Lung (tissue), 12 donors: ENCODE data around the gene LIMK1. TPM values are rescaled to one million over a fixed set of nuclear protein-coding genes. Genes with fewer than 3 reads are reported as not detected.

Source experiments
- ATAC-seq: fragments of 200-7000 bp; cut with Tn5 transposase; one replicate; pipeline ENCODE4 v1.9.1; 2020; ENCODE audit warnings: moderate number of reproducible peaks; ENCODE audit not compliant: insufficient read depth, low FRiP score
- DNase-seq, 3 donors: peaks; one replicate each; pipeline ENCODE4 v3.0.0-alpha.2; 2013 to 2017
- H3K27ac ChIP-seq, 2 donors: one replicate each; pipeline ENCODE4 v1.5.1; 2013; ENCODE audit warnings: mild to moderate bottlenecking in 2 of 2, moderate library complexity in 2 of 2, control low read depth in 1 of 2, inconsistent platforms in 1 of 2, low read depth in 1 of 2, low read length in 1 of 2
- H3K27me3 ChIP-seq, 3 donors: one replicate each; pipeline ENCODE4 v1.5.1; 2013; ENCODE audit warnings: low read length in 2 of 3; ENCODE audit not compliant: control insufficient read depth in 3 of 3, insufficient read depth in 3 of 3
- H3K36me3 ChIP-seq, 4 donors: one replicate each; pipeline ENCODE4 v1.5.1; 2013; ENCODE audit warnings: low read length in 4 of 4, mild to moderate bottlenecking in 1 of 4, moderate library complexity in 1 of 4; ENCODE audit not compliant: control insufficient read depth in 4 of 4, insufficient read depth in 4 of 4
- H3K4me1 ChIP-seq, 5 donors: one replicate each; pipeline ENCODE4 v1.5.1; 2013; ENCODE audit warnings: low read length in 5 of 5, mild to moderate bottlenecking in 2 of 5, moderate library complexity in 1 of 5; ENCODE audit not compliant: control insufficient read depth in 5 of 5, insufficient read depth in 5 of 5
- H3K4me3 ChIP-seq: one replicate; pipeline ENCODE4 v1.5.1; 2013; ENCODE audit warnings: mild to moderate bottlenecking, control low read depth, moderate library complexity
- H3K9ac ChIP-seq, 2 donors: one replicate each; pipeline ENCODE4 v1.5.1; 2013; ENCODE audit warnings: low read length in 2 of 2, control low read depth in 1 of 2; ENCODE audit not compliant: insufficient read depth in 1 of 2
- H3K9me3 ChIP-seq, 4 donors: one replicate each; pipeline ENCODE4 v1.5.1; 2013; ENCODE audit warnings: low read length in 3 of 4, mild to moderate bottlenecking in 1 of 4, moderate library complexity in 1 of 4; ENCODE audit not compliant: control insufficient read depth in 4 of 4, insufficient read depth in 3 of 4
- CTCF ChIP-seq: IDR thresholded peaks from 2 replicates; pipeline ENCODE4 v1.5.1; 2012; ENCODE audit warnings: mild to moderate bottlenecking; ENCODE audit errors: control extremely low read depth, extremely low read depth
- WGBS, 2 donors: extraction: QIAGEN DNeasy Blood & Tissue Kit; methylation state at CpG; one replicate each; pipeline ENCODE4 v1.1.7; 2013; 5-methylcytosine and 5-hydroxymethylcytosine counted together
- polyA plus RNA-seq, 2 donors: library from polyadenylated mRNA; stranded (reverse); fragments of 200-250 nt; gene quantifications; one replicate each; pipeline ENCODE4 v1.2.1, GENCODE V29; 2013
- total RNA-seq, 2 donors: library from RNA; depleted of rRNA in 1 of 2; stranded (reverse); fragments of >200 nt in 1 of 2; gene quantifications; one replicate each; pipeline ENCODE4 v1.2.1, GENCODE V29; 2014 to 2021
- donor health status: control.
- donor health status: control.
- donor health status: Bipolar disorder and iron deficiency.
- donor health status: healthy.
- donor health status: DM: yes; HTN: yes; CAD: no.

Gene LIMK1
- total and polyA plus RNA-seq, 4 donors, result 11.2 to 41.0 (median 17.3) TPM

GRCh38 chr7:74083928-74084721 is 521 bp downstream of the LIMK1 start:
- Histone ChIP-seq H3K4me3 (peak overlapping the region; percentile 32), H3K4me1 (peaks cover 0 to 20% (median 6%) of the 10 kb centered on the region in 5 donors), H3K9me3 (peaks cover 0 to 1% (median 0%) of the 10 kb centered on the region in 4 donors), H3K9ac (peak overlapping the region in 1 of 2 donors; percentile 11), H3K27ac (no peak overlapping the region), H3K27me3 (no peaks in the 10 kb centered on the region), H3K36me3 (peaks cover 0 to 7% (median 3%) of the 10 kb centered on the region in 4 donors)
- no peak for TF ChIP-seq CTCF
- 1 to 2% methylated on average over 50 to 61 of the region's 61 CpGs for WGBS, 2 donors
- DNase-seq (peak; percentile 36 to 61 (median 40)), ATAC-seq (peak; percentile 13)

GRCh38 chr7:74084722-74085578 is 1.3 kb downstream of the LIMK1 start:
- no peak for ATAC-seq
- Histone ChIP-seq H3K9ac (peak overlapping the region in 1 of 2 donors; percentile 11), H3K9me3 (peaks cover 0 to 1% (median 0%) of the 10 kb centered on the region in 4 donors), H3K27me3 (no peaks in the 10 kb centered on the region), H3K36me3 (peaks cover 0 to 7% (median 3%) of the 10 kb centered on the region in 4 donors), H3K4me1 (peaks cover 0 to 20% (median 6%) of the 10 kb centered on the region in 5 donors), H3K4me3 (no peak overlapping the region), H3K27ac (no peak overlapping the region)
- TF ChIP-seq CTCF, result no peak
- 76 to 77% methylated on average over 6 of the region's 6 CpGs for WGBS, 2 donors
- DNase-seq, result no peak

- no peak for ATAC-seq
- no peak overlapping the region for H3K27ac ChIP-seq
- H3K27me3 ChIP-seq, result no peaks in the 10 kb centered on the region
- no peak for TF ChIP-seq CTCF
- H3K9me3 ChIP-seq, result no peaks in the 10 kb centered on the region
- 95 to 98% methylated on average over 9 to 10 of the region's 10 CpGs for WGBS, 2 donors
- H3K4me1 ChIP-seq, result peaks cover 0 to 22% (median 2%) of the 10 kb centered on the region in 5 donors
- no peak for DNase-seq
- H3K4me3 ChIP-seq, result no peak overlapping the region
- H3K36me3 ChIP-seq, result peaks cover 0 to 9% (median 3%) of the 10 kb centered on the region in 4 donors
- no peak overlapping the region for H3K9ac ChIP-seq
Measured at GRCh38 chr7:74087791-74088453, 4.3 kb downstream of the LIMK1 start.
